ENCODE measurements around the gene TAOK2.

TAOK2 gene

DNA sequence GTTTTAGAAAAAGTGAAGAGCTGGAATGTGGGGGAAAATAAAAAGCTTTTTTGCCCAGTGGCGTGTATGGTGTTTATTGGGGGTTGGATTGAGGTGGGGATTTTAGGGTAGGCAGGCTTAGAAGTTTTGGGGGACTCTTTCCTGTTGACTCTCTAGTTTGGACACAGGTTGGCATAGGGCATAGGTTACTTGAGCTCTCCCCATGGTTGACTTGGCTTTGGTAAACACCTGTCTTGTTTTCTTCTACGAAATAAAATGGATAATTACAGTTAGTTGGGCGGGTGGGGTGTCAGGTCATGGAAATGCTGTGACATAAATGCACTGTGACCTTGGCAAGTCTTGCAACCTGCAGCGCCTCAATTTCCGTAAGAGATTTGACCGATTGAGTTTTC lies 680 bp upstream of the TAOK2 start:
- Histone ChIP-seq H3K4ac (ENCODE audit: low read depth in 1 of 2, low read length in 2 of 2) (no peak overlapping the region), H4K91ac (ENCODE audit: low read length) (no peak overlapping the region), H3K27ac (ENCODE audit: low read length, poor library complexity, severe bottlenecking) (peak overlapping the region; percentile 59), H3K14ac (ENCODE audit: low read length in 2 of 2) (no peak overlapping the region), H3K18ac (ENCODE audit: low read depth in 1 of 2, low read length in 2 of 2) (peak overlapping the region in 1 of 2 experiments; percentile 16), H3K23ac (ENCODE audit: low read length in 2 of 2) (no peak overlapping the region), H3K4me2 (ENCODE audit: low read length, poor library complexity, severe bottlenecking) (peak overlapping the region; percentile 16), H2BK120ac (ENCODE audit: low read depth, low read length) (no peak overlapping the region), H3K4me3 (ENCODE audit: insufficient read depth in 1 of 2, low read depth in 1 of 2, low read length in 2 of 2) (no peak overlapping the region), H3K9me3 (ENCODE audit: control insufficient read depth, low read length) (no peaks in the 10 kb centered on the region), H2BK15ac (ENCODE audit: low read depth, poor library complexity, severe bottlenecking) (no peak overlapping the region), H3K79me1 (replicated peaks; ENCODE audit: low read length, poor library complexity, severe bottlenecking) (peaks cover 13% of the 10 kb centered on the region), H2AK5ac (ENCODE audit: low read length, severe bottlenecking) (no peak overlapping the region), H3K36me3 (ENCODE audit: control insufficient read depth in 1 of 2, insufficient read depth in 2 of 2, low read depth in 1 of 2, low read length in 2 of 2) (peaks cover 33 to 46% of the 10 kb centered on the region in 2 experiments), H3K4me1 (ENCODE audit: control insufficient read depth, insufficient read depth, low read depth, low read length) (peaks cover 18% of the 10 kb centered on the region), H2AFZ (ENCODE audit: low read depth, low read length) (no peak overlapping the region), H2BK5ac (ENCODE audit: low read depth, low read length, poor library complexity, severe bottlenecking) (no peak overlapping the region), H4K8ac (ENCODE audit: low read length) (peak overlapping the region; percentile 39), H3K9ac (ENCODE audit: low read length) (no peak overlapping the region), H3K27me3 (ENCODE audit: control insufficient read depth in 1 of 2, insufficient read depth in 1 of 2, low read length in 2 of 2) (no peaks in the 10 kb centered on the region), H2BK12ac (ENCODE audit: low read length in 2 of 2) (no peak overlapping the region)
- WGBS, result 77% methylated on average over 6 of the region's 6 CpGs
- no peak for DNase-seq

DNA sequence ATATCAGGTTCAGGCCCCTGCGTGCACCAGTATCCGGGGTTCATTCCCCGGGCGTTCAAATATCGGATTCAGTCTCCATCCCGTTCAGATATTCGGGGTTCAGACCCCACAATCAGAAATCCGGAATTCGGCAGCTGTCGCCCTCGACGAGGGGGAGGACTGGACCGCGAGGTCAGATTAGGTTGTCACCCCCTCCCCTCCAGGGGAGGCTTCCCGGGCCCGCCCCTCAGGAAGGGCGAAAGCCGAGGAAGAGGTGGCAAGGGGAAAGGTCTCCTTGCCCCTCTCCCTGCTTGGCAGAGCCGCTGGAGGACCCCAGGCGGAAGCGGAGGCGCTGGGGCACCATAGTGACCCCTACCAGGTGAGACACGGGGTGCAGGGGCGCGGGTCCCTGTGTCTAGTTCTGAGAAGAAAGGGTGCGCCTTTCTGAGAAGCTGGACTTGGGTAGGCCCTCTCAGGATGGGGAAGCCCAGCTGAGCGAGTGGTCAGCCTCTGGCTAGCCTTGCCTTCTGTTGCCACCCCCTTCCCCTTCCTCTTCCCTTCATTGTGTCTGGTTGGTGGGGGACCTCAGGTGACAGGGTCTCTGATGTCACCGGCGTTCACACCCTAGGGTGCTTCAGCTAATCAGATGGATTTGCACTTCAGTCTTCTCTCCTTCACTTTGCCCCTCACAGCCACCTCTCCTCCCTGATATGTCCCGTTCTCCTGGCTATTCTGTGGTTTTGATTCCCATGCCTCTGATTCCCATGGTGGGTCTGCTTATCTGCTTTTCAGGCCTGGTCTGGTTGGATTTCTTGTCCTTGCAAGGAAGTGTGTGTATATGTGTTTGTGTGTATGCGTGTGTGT lies 844 bp downstream of the TAOK2 start:
- H2BK15ac ChIP-seq (ENCODE audit: low read depth, poor library complexity, severe bottlenecking), result peak overlapping the region; percentile 16
- no peak overlapping the region for H2BK120ac ChIP-seq (ENCODE audit: low read depth, low read length)

DNA sequence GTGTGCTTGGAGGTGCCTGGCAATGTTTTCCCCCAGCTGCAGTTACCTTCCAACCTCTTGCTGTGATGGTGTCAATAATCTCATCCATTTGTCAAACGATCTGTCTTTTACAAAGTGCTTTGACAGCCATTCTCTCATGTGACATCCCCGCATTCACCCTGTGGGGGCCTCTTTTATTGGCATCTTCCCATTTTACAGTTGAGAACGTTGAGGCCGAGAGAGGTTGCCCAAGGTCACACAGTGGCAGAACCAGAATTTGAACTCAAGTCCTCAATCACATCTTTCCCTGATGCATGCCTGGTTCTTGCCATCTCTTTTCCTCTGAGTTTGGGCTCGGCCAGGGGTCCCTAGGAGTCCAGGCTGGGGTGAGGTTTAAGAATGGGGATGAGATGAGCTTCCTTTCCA lies 1.5 kb downstream of the TAOK2 start:
- DNase-seq, result no peak
- no peaks in the 10 kb centered on the region for H3K27me3 ChIP-seq (ENCODE audit: control insufficient read depth in 1 of 2, insufficient read depth in 1 of 2, low read length in 2 of 2)
- H3K79me1 ChIP-seq (replicated peaks; ENCODE audit: low read length, poor library complexity, severe bottlenecking), result peaks cover 26% of the 10 kb centered on the region
- H3K27ac ChIP-seq (ENCODE audit: low read length, poor library complexity, severe bottlenecking), result no peak overlapping the region
- H2AK5ac ChIP-seq (ENCODE audit: low read length, severe bottlenecking), result no peak overlapping the region
- peaks cover 18% of the 10 kb centered on the region for H3K4me1 ChIP-seq (ENCODE audit: control insufficient read depth, insufficient read depth, low read depth, low read length)
- H2BK12ac ChIP-seq (ENCODE audit: low read length in 2 of 2), result no peak overlapping the region
- H3K4ac ChIP-seq (ENCODE audit: low read depth in 1 of 2, low read length in 2 of 2), result peak overlapping the region in 1 of 2 experiments; percentile 64
- peak overlapping the region in 1 of 2 experiments; percentile 36 for H3K14ac ChIP-seq (ENCODE audit: low read length in 2 of 2)
- no peak overlapping the region for H3K23ac ChIP-seq (ENCODE audit: low read length in 2 of 2)
- H2BK120ac ChIP-seq (ENCODE audit: low read depth, low read length), result no peak overlapping the region
- H3K18ac ChIP-seq (ENCODE audit: low read depth in 1 of 2, low read length in 2 of 2), result no peak overlapping the region
- H3K9me3 ChIP-seq (ENCODE audit: control insufficient read depth, low read length), result no peaks in the 10 kb centered on the region
- H4K91ac ChIP-seq (ENCODE audit: low read length), result no peak overlapping the region
- no peak overlapping the region for H4K8ac ChIP-seq (ENCODE audit: low read length)
- H3K36me3 ChIP-seq (ENCODE audit: control insufficient read depth in 1 of 2, insufficient read depth in 2 of 2, low read depth in 1 of 2, low read length in 2 of 2), result peaks cover 44 to 52% of the 10 kb centered on the region in 2 experiments
- peak overlapping the region; percentile 78 to 98 for H3K4me3 ChIP-seq (ENCODE audit: insufficient read depth in 1 of 2, low read depth in 1 of 2, low read length in 2 of 2)
- WGBS, result 79% methylated on average over 5 of the region's 5 CpGs
- H2BK5ac ChIP-seq (ENCODE audit: low read depth, low read length, poor library complexity, severe bottlenecking), result no peak overlapping the region
- H2AFZ ChIP-seq (ENCODE audit: low read depth, low read length), result no peak overlapping the region
- H3K9ac ChIP-seq (ENCODE audit: low read length), result peak overlapping the region; percentile 97
- H2BK15ac ChIP-seq (ENCODE audit: low read depth, poor library complexity, severe bottlenecking), result peak overlapping the region; percentile 16
- peak overlapping the region; percentile 80 for H3K4me2 ChIP-seq (ENCODE audit: low read length, poor library complexity, severe bottlenecking)

More for the DNA sequence above, 844 bp downstream of the TAOK2 start:
- H2AFZ ChIP-seq (ENCODE audit: low read depth, low read length), result no peak overlapping the region
- no peak overlapping the region for H4K8ac ChIP-seq (ENCODE audit: low read length)
- H3K4ac ChIP-seq (ENCODE audit: low read depth in 1 of 2, low read length in 2 of 2), result peak overlapping the region; percentile 64 to 73
- H3K79me1 ChIP-seq (replicated peaks; ENCODE audit: low read length, poor library complexity, severe bottlenecking), result peaks cover 22% of the 10 kb centered on the region
- peak overlapping the region; percentile 85 to 93 for H3K18ac ChIP-seq (ENCODE audit: low read depth in 1 of 2, low read length in 2 of 2)
- peak; percentile 27 for DNase-seq
- peak overlapping the region in 1 of 2 experiments; percentile 61 for H2BK12ac ChIP-seq (ENCODE audit: low read length in 2 of 2)
- H3K36me3 ChIP-seq (ENCODE audit: control insufficient read depth in 1 of 2, insufficient read depth in 2 of 2, low read depth in 1 of 2, low read length in 2 of 2), result peaks cover 42 to 49% of the 10 kb centered on the region in 2 experiments
- H3K9ac ChIP-seq (ENCODE audit: low read length), result peak overlapping the region; percentile 97
- peak overlapping the region; percentile 43 for H2AK5ac ChIP-seq (ENCODE audit: low read length, severe bottlenecking)
- peak overlapping the region; percentile 78 to 98 for H3K4me3 ChIP-seq (ENCODE audit: insufficient read depth in 1 of 2, low read depth in 1 of 2, low read length in 2 of 2)
- no peaks in the 10 kb centered on the region for H3K9me3 ChIP-seq (ENCODE audit: control insufficient read depth, low read length)
- H3K27me3 ChIP-seq (ENCODE audit: control insufficient read depth in 1 of 2, insufficient read depth in 1 of 2, low read length in 2 of 2), result no peaks in the 10 kb centered on the region
- no peak overlapping the region for H4K91ac ChIP-seq (ENCODE audit: low read length)
- peak overlapping the region in 1 of 2 experiments; percentile 94 for H3K14ac ChIP-seq (ENCODE audit: low read length in 2 of 2)
- H2BK5ac ChIP-seq (ENCODE audit: low read depth, low read length, poor library complexity, severe bottlenecking), result peak overlapping the region; percentile 36
- WGBS, result 5% methylated on average over 28 of the region's 31 CpGs
- H3K27ac ChIP-seq (ENCODE audit: low read length, poor library complexity, severe bottlenecking), result peak overlapping the region; percentile 84
- peak overlapping the region; percentile 80 for H3K4me2 ChIP-seq (ENCODE audit: low read length, poor library complexity, severe bottlenecking)
- H3K23ac ChIP-seq (ENCODE audit: low read length in 2 of 2), result peak overlapping the region; percentile 57 to 84
- H3K4me1 ChIP-seq (ENCODE audit: control insufficient read depth, insufficient read depth, low read depth, low read length), result peaks cover 18% of the 10 kb centered on the region

DNA sequence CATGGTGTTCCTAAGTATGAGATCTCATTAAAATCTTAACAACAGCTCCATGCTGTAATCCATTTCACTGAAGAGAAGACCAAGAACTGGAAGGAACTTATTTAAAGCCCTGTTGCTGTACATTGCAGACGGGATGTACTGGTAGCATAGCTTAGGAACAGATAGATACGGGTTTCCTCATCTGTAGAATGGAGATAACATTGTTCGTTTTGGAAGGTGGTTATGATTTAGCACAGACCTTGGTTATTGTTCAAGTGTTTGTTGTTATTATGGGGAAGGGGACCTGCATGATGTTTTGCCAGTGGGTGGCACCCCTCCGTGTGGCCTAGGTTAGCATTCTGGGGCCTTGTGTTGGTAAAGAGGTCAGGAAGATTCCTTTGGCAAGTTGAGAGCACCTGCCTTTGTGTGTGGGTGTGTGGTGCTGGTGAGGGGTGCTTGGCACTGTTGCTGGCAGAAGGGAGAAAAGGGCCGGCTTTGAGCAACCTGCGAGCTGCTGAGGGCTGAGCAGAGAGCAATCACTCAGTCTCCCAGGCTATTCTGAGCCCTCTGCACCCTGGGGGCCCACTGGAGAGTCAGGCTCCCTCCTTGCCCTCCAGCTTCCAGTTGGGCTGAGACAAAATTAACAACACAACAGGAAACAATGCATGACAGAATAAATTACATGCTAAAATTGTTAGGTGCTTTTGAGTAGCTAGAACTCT lies 2.3 kb downstream of the TAOK2 start:
- H3K4ac ChIP-seq (ENCODE audit: low read depth in 1 of 2, low read length in 2 of 2), result no peak overlapping the region
- H3K9ac ChIP-seq (ENCODE audit: low read length), result peak overlapping the region; percentile 97
- no peak overlapping the region for H2AFZ ChIP-seq (ENCODE audit: low read depth, low read length)
- 63% methylated on average over 5 of the region's 6 CpGs for WGBS
- H3K27me3 ChIP-seq (ENCODE audit: control insufficient read depth in 1 of 2, insufficient read depth in 1 of 2, low read length in 2 of 2), result no peaks in the 10 kb centered on the region
- peaks cover 18% of the 10 kb centered on the region for H3K4me1 ChIP-seq (ENCODE audit: control insufficient read depth, insufficient read depth, low read depth, low read length)
- H3K36me3 ChIP-seq (ENCODE audit: control insufficient read depth in 1 of 2, insufficient read depth in 2 of 2, low read depth in 1 of 2, low read length in 2 of 2), result peaks cover 43 to 57% of the 10 kb centered on the region in 2 experiments
- no peak overlapping the region for H2BK5ac ChIP-seq (ENCODE audit: low read depth, low read length, poor library complexity, severe bottlenecking)
- H3K23ac ChIP-seq (ENCODE audit: low read length in 2 of 2), result peak overlapping the region in 1 of 2 experiments; percentile 2
- no peak overlapping the region for H2BK15ac ChIP-seq (ENCODE audit: low read depth, poor library complexity, severe bottlenecking)
- H2BK12ac ChIP-seq (ENCODE audit: low read length in 2 of 2), result no peak overlapping the region
- no peak overlapping the region for H3K14ac ChIP-seq (ENCODE audit: low read length in 2 of 2)
- H3K27ac ChIP-seq (ENCODE audit: low read length, poor library complexity, severe bottlenecking), result no peak overlapping the region
- H2BK120ac ChIP-seq (ENCODE audit: low read depth, low read length), result no peak overlapping the region
- no peak overlapping the region for H2AK5ac ChIP-seq (ENCODE audit: low read length, severe bottlenecking)
- no peak overlapping the region for H4K91ac ChIP-seq (ENCODE audit: low read length)
- H3K18ac ChIP-seq (ENCODE audit: low read depth in 1 of 2, low read length in 2 of 2), result no peak overlapping the region
- no peaks in the 10 kb centered on the region for H3K9me3 ChIP-seq (ENCODE audit: control insufficient read depth, low read length)
- no peak for DNase-seq
- H3K79me1 ChIP-seq (replicated peaks; ENCODE audit: low read length, poor library complexity, severe bottlenecking), result peaks cover 29% of the 10 kb centered on the region
- peak overlapping the region; percentile 80 for H3K4me2 ChIP-seq (ENCODE audit: low read length, poor library complexity, severe bottlenecking)
- peak overlapping the region; percentile 26 to 98 for H3K4me3 ChIP-seq (ENCODE audit: insufficient read depth in 1 of 2, low read depth in 1 of 2, low read length in 2 of 2)
- H4K8ac ChIP-seq (ENCODE audit: low read length), result no peak overlapping the region
